Trophoblast cell (in vitro differentiated cells and primary cell): ENCODE measurements around the gene SLC35F4.

Experiments used
- DNase-seq, 2 donors: peaks; one replicate each; pipeline ENCODE4 v3.0.0-alpha.2; 2016
- H2AFZ ChIP-seq: 2 replicates; pipeline ENCODE4 v1.6.1; 2013; ENCODE audit warnings: low read length, moderate library complexity, mild to moderate bottlenecking; ENCODE audit not compliant: insufficient read depth, poor library complexity
- H2AK5ac ChIP-seq: 2 replicates; pipeline ENCODE4 v1.6.1; 2013; ENCODE audit warnings: mild to moderate bottlenecking, low read length
- H2BK120ac ChIP-seq: 2 replicates; pipeline ENCODE4 v1.6.1; 2013; ENCODE audit warnings: low read length, mild to moderate bottlenecking, moderate library complexity; ENCODE audit not compliant: insufficient read depth, poor library complexity
- H2BK12ac ChIP-seq: 2 replicates; pipeline ENCODE4 v1.6.1; 2013; ENCODE audit warnings: mild to moderate bottlenecking, low read length, moderate library complexity
- H2BK5ac ChIP-seq: 2 replicates; pipeline ENCODE4 v1.6.1; 2013; ENCODE audit warnings: low read length, low read depth, moderate library complexity, mild to moderate bottlenecking; ENCODE audit not compliant: poor library complexity
- H3K14ac ChIP-seq: 2 replicates; pipeline ENCODE4 v1.6.1; 2013; ENCODE audit warnings: mild to moderate bottlenecking, low read length
- H3K18ac ChIP-seq: 2 replicates; pipeline ENCODE4 v1.6.1; 2013; ENCODE audit warnings: mild to moderate bottlenecking, low read length
- H3K23ac ChIP-seq: 2 replicates; pipeline ENCODE4 v1.6.1; 2013; ENCODE audit warnings: low read length
- H3K27ac ChIP-seq: 2 replicates; pipeline ENCODE4 v1.5.1; 2013; ENCODE audit warnings: low read depth, mild to moderate bottlenecking, inconsistent platforms, low read length, moderate library complexity
- H3K27me3 ChIP-seq: 2 replicates; pipeline ENCODE4 v1.6.1; 2013; ENCODE audit warnings: inconsistent platforms, mild to moderate bottlenecking, low read length, moderate library complexity; ENCODE audit not compliant: insufficient read depth
- H3K36me3 ChIP-seq, 2 experiments: 1 replicate in 1 of 2; 2 replicates in 1 of 2; pipeline ENCODE4 v1.6.1; 2013; ENCODE audit warnings: low read length in 2 of 2, mild to moderate bottlenecking in 2 of 2, moderate library complexity in 1 of 2; ENCODE audit not compliant: insufficient read depth in 2 of 2, control insufficient read depth in 1 of 2
- H3K4ac ChIP-seq: 2 replicates; pipeline ENCODE4 v1.6.1; 2013; ENCODE audit warnings: low read depth, mild to moderate bottlenecking, low read length, moderate library complexity
- H3K4me1 ChIP-seq, 2 experiments: 1 replicate in 1 of 2; 2 replicates in 1 of 2; pipeline ENCODE4 v1.6.1; 2013; ENCODE audit warnings: low read length in 2 of 2, mild to moderate bottlenecking in 2 of 2, moderate library complexity in 1 of 2; ENCODE audit not compliant: insufficient read depth in 2 of 2, control insufficient read depth in 1 of 2
- H3K4me2 ChIP-seq: 2 replicates; pipeline ENCODE4 v1.6.1; 2013; ENCODE audit warnings: inconsistent platforms, mild to moderate bottlenecking, low read length, moderate library complexity
- H3K4me3 ChIP-seq: 2 replicates; pipeline ENCODE4 v1.5.1; 2013; ENCODE audit warnings: mild to moderate bottlenecking, low read depth, low read length, inconsistent platforms
- H3K79me1 ChIP-seq: one replicate; pipeline ENCODE4 v1.6.1; 2013; ENCODE audit warnings: low read length
- H3K79me2 ChIP-seq: 2 replicates; pipeline ENCODE4 v1.6.1; 2013; ENCODE audit warnings: low read length, mild to moderate bottlenecking; ENCODE audit not compliant: control insufficient read depth, insufficient read depth, poor library complexity
- H3K9ac ChIP-seq: 2 replicates; pipeline ENCODE4 v1.6.1; 2013; ENCODE audit warnings: mild to moderate bottlenecking, low read length
- H3K9me3 ChIP-seq: 2 replicates; pipeline ENCODE4 v1.6.1; 2013; ENCODE audit warnings: low read depth, mild to moderate bottlenecking, control low read depth, inconsistent platforms, low read length; ENCODE audit not compliant: insufficient read depth
- H4K12ac ChIP-seq: 2 replicates; pipeline ENCODE4 v1.6.1; 2013; ENCODE audit warnings: low read depth, mild to moderate bottlenecking, low read length, moderate library complexity
- H4K8ac ChIP-seq: 2 replicates; pipeline ENCODE4 v1.6.1; 2013; ENCODE audit warnings: low read depth, mild to moderate bottlenecking, low read length, moderate library complexity
- H4K91ac ChIP-seq: one replicate; pipeline ENCODE4 v1.6.1; 2013; ENCODE audit warnings: low read depth, mild to moderate bottlenecking, low read length, moderate library complexity
- WGBS: extraction: QIAGEN DNeasy Blood & Tissue Kit; methylation state at CpG from one replicate; pipeline ENCODE4 v1.1.7; 2013; ENCODE audit warnings: missing lambda C conversion rate; ENCODE audit not compliant: insufficient read length, insufficient coverage; ENCODE audit errors: extremely low coverage; 5-methylcytosine and 5-hydroxymethylcytosine counted together

SLC35F4 gene

GRCh38 chr14:57578801-57579200 lies 287.1 kb downstream of the SLC35F4 start:
- Histone ChIP-seq H3K27ac (no peak overlapping the region), H3K27me3 (no peaks in the 10 kb centered on the region), H2BK120ac (no peak overlapping the region), H4K91ac (no peak overlapping the region), H3K9me3 (no peaks in the 10 kb centered on the region), H3K9ac (no peak overlapping the region), H2AK5ac (no peak overlapping the region), H2AFZ (no peak overlapping the region), H4K12ac (no peak overlapping the region), H3K4me2 (no peak overlapping the region), H3K4me1 (no peaks in the 10 kb centered on the region), H3K4ac (no peak overlapping the region), H3K14ac (no peak overlapping the region), H3K79me1 (no peaks in the 10 kb centered on the region), H3K79me2 (no peaks in the 10 kb centered on the region), H3K4me3 (no peak overlapping the region), H3K36me3 (no peaks in the 10 kb centered on the region), H3K18ac (no peak overlapping the region), H2BK12ac (no peak overlapping the region), H4K8ac (no peak overlapping the region), H2BK5ac (no peak overlapping the region), H3K23ac (no peak overlapping the region)
- no CpG with 5 or more reads among the region's 4 CpGs for WGBS
- DNase-seq: no peak

- Histone ChIP-seq H2AK5ac (no peak overlapping the region), H3K9me3 (no peaks in the 10 kb centered on the region), H4K91ac (no peak overlapping the region), H3K14ac (no peak overlapping the region), H3K4ac (no peak overlapping the region), H2BK12ac (no peak overlapping the region), H2BK120ac (no peak overlapping the region), H3K4me3 (no peak overlapping the region), H3K79me2 (no peaks in the 10 kb centered on the region), H3K23ac (no peak overlapping the region), H3K27me3 (no peaks in the 10 kb centered on the region), H3K79me1 (no peaks in the 10 kb centered on the region), H4K12ac (no peak overlapping the region), H2BK5ac (no peak overlapping the region), H3K4me2 (no peak overlapping the region), H4K8ac (no peak overlapping the region), H3K27ac (no peak overlapping the region), H3K18ac (no peak overlapping the region), H3K36me3 (no peaks in the 10 kb centered on the region), H3K9ac (no peak overlapping the region), H2AFZ (no peak overlapping the region), H3K4me1 (no peaks in the 10 kb centered on the region)
- DNase-seq: no peak
- WGBS: no CpG with 5 or more reads among the region's 1 CpG
Measured at GRCh38 chr14:57576498-57576897, 289.4 kb downstream of the SLC35F4 start.

GRCh38 chr14:57575482-57575881 lies 290.4 kb downstream of the SLC35F4 start:
- Histone ChIP-seq H2BK12ac (no peak overlapping the region), H2AK5ac (no peak overlapping the region), H3K27me3 (no peaks in the 10 kb centered on the region), H3K4me2 (no peak overlapping the region), H4K8ac (no peak overlapping the region), H3K18ac (no peak overlapping the region), H3K9ac (no peak overlapping the region), H3K27ac (no peak overlapping the region), H3K36me3 (no peaks in the 10 kb centered on the region), H2BK5ac (no peak overlapping the region), H3K79me1 (no peaks in the 10 kb centered on the region), H3K4me3 (no peak overlapping the region), H4K12ac (no peak overlapping the region), H3K4me1 (no peaks in the 10 kb centered on the region), H3K23ac (no peak overlapping the region), H3K14ac (no peak overlapping the region), H3K4ac (no peak overlapping the region), H2AFZ (no peak overlapping the region), H3K79me2 (no peaks in the 10 kb centered on the region), H3K9me3 (no peaks in the 10 kb centered on the region), H2BK120ac (no peak overlapping the region), H4K91ac (no peak overlapping the region)
- no CpG with 5 or more reads among the region's 2 CpGs for WGBS
- no peak for DNase-seq

GRCh38 chr14:57574617-57575288 lies 291.1 kb downstream of the SLC35F4 start:
- Histone ChIP-seq H3K4me2 (no peak overlapping the region), H3K4ac (no peak overlapping the region), H4K91ac (no peak overlapping the region), H4K12ac (no peak overlapping the region), H2BK120ac (no peak overlapping the region), H3K4me1 (no peaks in the 10 kb centered on the region), H3K18ac (no peak overlapping the region), H3K79me2 (no peaks in the 10 kb centered on the region), H3K4me3 (no peak overlapping the region), H2BK5ac (no peak overlapping the region), H3K79me1 (no peaks in the 10 kb centered on the region), H3K27ac (no peak overlapping the region), H3K23ac (no peak overlapping the region), H3K9ac (no peak overlapping the region), H3K9me3 (no peaks in the 10 kb centered on the region), H4K8ac (no peak overlapping the region), H2AFZ (no peak overlapping the region), H2BK12ac (no peak overlapping the region), H3K27me3 (no peaks in the 10 kb centered on the region), H3K14ac (no peak overlapping the region), H3K36me3 (no peaks in the 10 kb centered on the region), H2AK5ac (no peak overlapping the region)
- WGBS: no CpG with 5 or more reads among the region's 5 CpGs
- no peak for DNase-seq
